Stimulated activated CD8-positive, alpha-beta memory T cell treated with anti-CD3 and anti-CD28 coated beads, Interleukin-7, amount 100 ng/mL, for 48 hours (primary cell): Measurements from ENCODE around the gene EML3.
"Not testable (repeated sequence)": the region's sequence is repeated elsewhere in the genome, so short reads cannot be mapped to it uniquely, and the experiment has no call there.

Source experiments
- DNase-seq, 2 donors: peaks; one replicate each; pipeline ENCODE4 v3.0.0-alpha.2; 2020; ENCODE audit warnings: low read depth in 1 of 2; ENCODE audit errors: extremely low read depth in 1 of 2

Gene EML3, protein sequence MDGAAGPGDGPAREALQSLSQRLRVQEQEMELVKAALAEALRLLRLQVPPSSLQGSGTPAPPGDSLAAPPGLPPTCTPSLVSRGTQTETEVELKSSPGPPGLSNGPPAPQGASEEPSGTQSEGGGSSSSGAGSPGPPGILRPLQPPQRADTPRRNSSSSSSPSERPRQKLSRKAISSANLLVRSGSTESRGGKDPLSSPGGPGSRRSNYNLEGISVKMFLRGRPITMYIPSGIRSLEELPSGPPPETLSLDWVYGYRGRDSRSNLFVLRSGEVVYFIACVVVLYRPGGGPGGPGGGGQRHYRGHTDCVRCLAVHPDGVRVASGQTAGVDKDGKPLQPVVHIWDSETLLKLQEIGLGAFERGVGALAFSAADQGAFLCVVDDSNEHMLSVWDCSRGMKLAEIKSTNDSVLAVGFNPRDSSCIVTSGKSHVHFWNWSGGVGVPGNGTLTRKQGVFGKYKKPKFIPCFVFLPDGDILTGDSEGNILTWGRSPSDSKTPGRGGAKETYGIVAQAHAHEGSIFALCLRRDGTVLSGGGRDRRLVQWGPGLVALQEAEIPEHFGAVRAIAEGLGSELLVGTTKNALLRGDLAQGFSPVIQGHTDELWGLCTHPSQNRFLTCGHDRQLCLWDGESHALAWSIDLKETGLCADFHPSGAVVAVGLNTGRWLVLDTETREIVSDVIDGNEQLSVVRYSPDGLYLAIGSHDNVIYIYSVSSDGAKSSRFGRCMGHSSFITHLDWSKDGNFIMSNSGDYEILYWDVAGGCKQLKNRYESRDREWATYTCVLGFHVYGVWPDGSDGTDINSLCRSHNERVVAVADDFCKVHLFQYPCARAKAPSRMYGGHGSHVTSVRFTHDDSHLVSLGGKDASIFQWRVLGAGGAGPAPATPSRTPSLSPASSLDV

DNA sequence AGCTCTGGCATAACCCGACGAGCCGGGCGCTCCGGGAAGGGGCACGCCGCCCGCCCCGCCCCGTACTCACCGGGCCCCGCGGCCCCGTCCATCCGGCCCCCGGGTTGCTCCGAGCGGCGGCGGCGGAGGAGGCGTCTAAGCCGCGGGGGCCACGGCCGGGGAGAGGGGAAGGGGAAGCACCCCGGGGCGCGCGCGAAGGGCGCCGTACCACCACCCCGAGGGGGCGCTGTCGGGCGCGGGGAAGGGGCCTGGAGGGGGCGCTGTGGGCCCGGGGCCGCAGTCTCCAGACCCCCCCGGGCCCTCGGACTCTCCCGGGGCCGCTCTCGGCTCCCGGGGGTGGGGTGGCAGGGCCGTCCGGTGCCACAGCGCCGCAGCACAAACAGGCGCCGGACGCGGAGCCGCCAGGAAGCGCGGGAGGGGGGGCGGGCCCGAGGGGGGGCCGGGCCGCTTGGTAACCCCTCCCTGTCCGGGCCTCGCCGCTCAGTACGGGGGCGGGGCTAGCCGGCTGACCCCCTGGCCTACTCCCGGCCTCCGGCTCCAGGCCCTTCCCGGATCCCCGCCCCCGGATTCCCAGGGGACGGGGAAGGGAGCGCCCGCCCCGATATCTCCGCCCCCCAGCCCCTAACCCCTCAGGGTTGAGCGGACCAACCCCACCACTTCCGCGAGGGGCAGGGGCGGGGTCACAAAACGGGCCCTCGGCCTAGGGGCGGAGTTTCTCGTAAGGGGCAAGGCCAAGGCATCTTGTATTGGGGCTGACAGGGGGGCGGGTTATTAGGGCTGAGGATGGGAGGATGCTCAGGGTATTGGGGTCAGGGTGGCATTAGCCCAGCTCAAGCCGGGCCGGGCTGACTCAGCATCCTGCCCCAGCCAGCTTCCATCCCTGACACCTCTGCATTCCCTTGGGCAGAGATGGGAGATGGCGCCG, at the start of gene EML3, which contains the start of gene ROM1:
TSS of gene EML3 (minus strand) at position 410 of the 925 bp plus-strand sequence. CDS start at position 92, 318 bp downstream.
TSS of gene ROM1 (plus strand) at position 892 of the 925 bp plus-strand sequence. CDS start at position 917, 25 bp downstream.
- DNase-seq = peak; percentile 76

GRCh38 chr11:62656796-62657429, 44.3 kb upstream of the EML3 start:
- DNase-seq = no peak

DNA sequence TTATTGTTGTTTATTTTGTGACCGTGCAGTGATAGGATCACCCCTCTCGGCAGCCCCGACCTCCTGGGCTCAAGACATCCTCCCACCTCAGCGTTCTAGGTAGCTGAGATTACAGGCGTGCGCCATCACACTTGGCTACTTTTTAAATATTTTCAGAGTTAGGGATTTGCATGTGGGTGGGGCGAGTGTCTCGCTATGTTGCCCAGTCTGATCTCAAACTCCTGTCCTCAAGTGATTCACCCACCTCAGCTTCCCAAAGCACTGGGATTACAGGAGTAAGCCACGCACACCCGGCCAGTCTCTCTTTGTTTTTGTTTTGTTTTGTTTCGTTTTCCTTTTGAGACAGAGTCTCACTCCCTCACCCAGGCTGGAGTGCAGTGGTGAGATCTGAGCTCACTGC, 41.7 kb upstream of the EML3 start:
- no peak for DNase-seq

- no peak for DNase-seq
These were observed 39.8 kb upstream of the EML3 start for GRCh38 chr11:62652161-62653006.

GRCh38 chr11:62650283-62650682, 37.7 kb upstream of the EML3 start:
- DNase-seq = not testable (repeated sequence)

GRCh38 chr11:62649486-62649885, 36.9 kb upstream of the EML3 start:
- no peak for DNase-seq

DNA sequence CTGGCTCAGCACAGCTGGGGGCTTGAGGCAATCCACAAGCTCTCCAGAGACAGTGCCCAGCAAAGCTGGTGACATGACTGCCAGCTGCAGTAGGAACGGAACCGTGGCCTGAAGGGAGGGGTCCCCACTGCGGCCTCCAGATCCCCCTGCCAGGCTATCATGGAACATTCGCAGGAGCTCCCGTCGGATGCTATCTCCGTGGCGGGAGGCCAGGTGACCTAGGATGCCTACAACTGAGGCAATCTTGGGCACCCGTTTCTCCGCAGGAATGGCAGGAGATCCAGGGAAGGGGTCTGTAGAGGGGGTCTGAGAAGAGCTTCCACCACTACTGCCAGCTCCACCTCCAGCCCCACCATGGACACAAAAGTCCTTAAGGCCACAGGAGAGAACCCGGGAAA, 36.4 kb upstream of the EML3 start:
- DNase-seq = no peak

GRCh38 chr11:62648185-62648966, 35.8 kb upstream of the EML3 start:
- no peak for DNase-seq

GRCh38 chr11:62647609-62648005, 35.0 kb upstream of the EML3 start:
- no peak for DNase-seq

- DNase-seq = no peak
These were observed 34.4 kb upstream of the EML3 start for GRCh38 chr11:62646825-62647608.

- peak; percentile 99 for DNase-seq
These were observed 33.6 kb upstream of the EML3 start, which contains the start of gene GANAB for GRCh38 chr11:62645946-62646824. Gene GANAB (minus strand): TSS chr11:62646613. CDS start chr11:62646599, 14 bp downstream.

DNA sequence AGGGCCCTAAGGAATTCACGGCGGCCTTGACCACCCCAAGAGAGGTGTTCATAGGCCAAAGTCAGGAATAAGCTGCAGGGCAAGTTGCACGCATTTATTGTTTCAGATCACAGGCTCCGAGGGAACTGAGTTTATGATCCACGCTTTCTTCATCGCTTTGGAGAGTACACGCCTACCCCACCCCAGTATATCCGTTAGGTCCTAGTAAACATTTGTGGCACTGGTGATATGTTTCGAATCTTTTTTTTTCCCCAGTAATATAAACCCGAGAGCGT, 33.0 kb upstream of the EML3 start:
- DNase-seq = no peak

DNA sequence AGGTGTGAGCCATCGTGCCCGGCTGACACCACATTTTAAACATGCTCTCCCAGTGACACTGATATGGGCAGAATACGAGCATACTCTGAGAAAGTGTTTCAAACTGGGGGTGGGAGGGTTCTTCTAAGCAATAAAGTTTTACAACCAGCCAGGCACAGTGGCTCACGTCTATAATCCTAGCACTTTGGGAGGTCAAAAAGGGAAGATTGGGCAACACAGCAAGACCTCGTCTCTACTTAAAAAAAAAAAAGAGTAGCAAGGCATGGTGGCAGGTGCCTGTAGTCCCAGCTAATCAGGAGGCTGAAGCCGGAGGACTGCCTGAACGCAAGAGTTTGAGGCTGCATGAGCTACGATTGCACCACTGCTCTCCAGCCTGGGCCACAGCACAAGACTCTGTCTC, 31.6 kb upstream of the EML3 start:
- DNase-seq = no peak

- DNase-seq = no peak
These were observed 19.9 kb upstream of the EML3 start for GRCh38 chr11:62632492-62632891.

DNA sequence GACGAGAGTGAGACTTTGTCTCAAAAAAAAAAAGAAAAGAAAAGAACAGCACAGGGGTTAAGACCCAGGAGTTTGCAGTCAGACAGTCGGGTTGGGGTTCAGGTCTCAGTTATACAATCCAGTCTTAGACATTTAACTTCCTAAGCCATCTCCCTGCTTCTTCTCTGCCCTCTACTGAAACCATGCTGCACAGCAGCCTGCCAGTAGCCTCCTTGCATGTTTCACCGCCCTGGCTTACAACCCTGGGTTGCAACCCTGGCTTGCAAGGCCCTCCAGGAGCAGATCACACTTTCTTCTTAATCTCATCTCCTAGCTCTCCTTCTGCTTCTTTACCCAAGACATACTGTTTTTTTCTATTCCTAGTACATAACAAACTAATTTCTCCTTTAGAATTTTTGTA, 15.1 kb upstream of the EML3 start:
- no peak for DNase-seq

GRCh38 chr11:62622476-62623089, 10.0 kb upstream of the EML3 start:
- DNase-seq = no peak
